Endothelial cell of umbilical vein (primary cell): ENCODE measurements around the gene GABRB2. TPM values are rescaled to one million over a fixed set of nuclear protein-coding genes. Genes with fewer than 3 reads are reported as not detected.

Experiments
- BruUV-seq: library from RNA; stranded (reverse); fragments of 400-500 nt; replicated peaks from 2 replicates; lab custom pipeline; 2021; lab: Mats Ljungman, UMichigan
- CTCF ChIA-PET: fragments of 300-600, 350-600 bp; sonication (Branson Sonifier 250); formaldehyde crosslinking; loops from one replicate; lab custom pipeline; 2021; ENCODE audit warnings: antibody characterized with exemption, inconsistent platforms; lab: Charles Lee
- POLR2A ChIA-PET: fragments of 300-600, 350-600 bp; sonication (Branson Sonifier 250); formaldehyde crosslinking; loops from one replicate; lab custom pipeline; 2021; ENCODE audit warnings: antibody characterized with exemption, inconsistent platforms; lab: Charles Lee
- DNase-seq: peaks from one replicate; pipeline ENCODE4 v3.0.0-alpha.2; 2011; ENCODE audit warnings: low read depth, low spot score
- FAIRE-seq: peaks from 2 replicates; lab custom pipeline; 2011; peaks lifted over from hg19 to GRCh38; lab: Jason Lieb, UNC
- H2AFZ ChIP-seq: 2 replicates; pipeline ENCODE4 v1.6.0; 2012; ENCODE audit warnings: low read depth, low read length, control low read depth, inconsistent platforms
- H3K27ac ChIP-seq: 2 replicates; pipeline ENCODE4 v1.5.1; 2011; ENCODE audit warnings: low read depth, mild to moderate bottlenecking, control low read depth, low read length, moderate library complexity; ENCODE audit not compliant: insufficient read depth
- H3K27me3 ChIP-seq, 2 experiments: 2 replicates each; pipeline versions ENCODE4 v1.6.0 to v1.6.1; 2011; ENCODE audit warnings: low read length in 2 of 2, mixed read lengths in 1 of 2; ENCODE audit not compliant: control insufficient read depth in 2 of 2, insufficient read depth in 2 of 2
- H3K36me3 ChIP-seq, 2 experiments: 2 replicates in 1 of 2; 3 replicates in 1 of 2; pipeline ENCODE4 v1.5.1; 2011; ENCODE audit warnings: low read length in 2 of 2, mild to moderate bottlenecking in 1 of 2, moderate library complexity in 1 of 2; ENCODE audit not compliant: control insufficient read depth in 2 of 2, insufficient read depth in 2 of 2; ENCODE audit errors: extremely low read depth in 1 of 2
- H3K4me1 ChIP-seq: 3 replicates; pipeline ENCODE4 v1.5.1; 2011; ENCODE audit warnings: mild to moderate bottlenecking, low read length; ENCODE audit not compliant: control insufficient read depth, insufficient read depth; ENCODE audit errors: extremely low read depth
- H3K4me2 ChIP-seq: 2 replicates; pipeline ENCODE4 v1.6.1; 2011; ENCODE audit warnings: low read length, control low read depth, mixed read lengths; ENCODE audit not compliant: insufficient read depth
- H3K4me3 ChIP-seq, 3 experiments: fragments of 200-600 bp in 1 of 3; sonication (generic), shearing (Covaris generic) in 1 of 3; replicated peaks in 1 of 3; 2 replicates each; pipeline ENCODE4 v1.5.1; 2011 to 2016; ENCODE audit warnings: control low read depth in 3 of 3, low read length in 3 of 3, mild to moderate bottlenecking in 2 of 3, inconsistent platforms in 1 of 3, low read depth in 1 of 3, moderate library complexity in 1 of 3; ENCODE audit not compliant: insufficient read depth in 1 of 3
- H3K79me2 ChIP-seq: 2 replicates; pipeline ENCODE4 v1.6.0; 2012; ENCODE audit warnings: low read length, inconsistent platforms; ENCODE audit not compliant: control insufficient read depth, insufficient read depth
- H3K9ac ChIP-seq: replicated peaks from 2 replicates; pipeline ENCODE3; 2011; ENCODE audit warnings: low read length, control low read depth; ENCODE audit not compliant: insufficient read depth; ENCODE audit errors: extremely low read depth
- H3K9me1 ChIP-seq: replicated peaks from 3 replicates; pipeline ENCODE4 v1.6.0; 2011; ENCODE audit warnings: mild to moderate bottlenecking, low read length; ENCODE audit not compliant: control insufficient read depth, insufficient read depth; ENCODE audit errors: extremely low read depth
- H3K9me3 ChIP-seq: replicated peaks from 2 replicates; pipeline ENCODE4 v1.5.1; 2012; ENCODE audit warnings: low read length, inconsistent platforms; ENCODE audit not compliant: control insufficient read depth, insufficient read depth
- H4K20me1 ChIP-seq: replicated peaks from 2 replicates; pipeline ENCODE3; 2011; ENCODE audit warnings: mild to moderate bottlenecking, low read length; ENCODE audit not compliant: control insufficient read depth, insufficient read depth; ENCODE audit errors: extremely low read depth
- EZH2 ChIP-seq: IDR thresholded peaks from 2 replicates; pipeline ENCODE4 v1.6.1; 2012; ENCODE audit warnings: borderline replicate concordance, low read depth, mild to moderate bottlenecking, moderate library complexity, low read length, inconsistent platforms; ENCODE audit not compliant: severe bottlenecking
- FOS ChIP-seq: IDR thresholded peaks from 2 replicates; pipeline ENCODE4 v1.6.1; 2011; ENCODE audit warnings: mild to moderate bottlenecking, low read length, moderate library complexity, borderline replicate concordance; ENCODE audit not compliant: insufficient read depth
- GATA2 ChIP-seq: IDR thresholded peaks from 2 replicates; pipeline ENCODE4 v1.7.0; 2011; ENCODE audit warnings: low read depth, mild to moderate bottlenecking, moderate library complexity, mixed read lengths, low read length; ENCODE audit not compliant: insufficient read length, insufficient read depth
- JUN ChIP-seq: IDR thresholded peaks from 2 replicates; pipeline ENCODE4 v1.6.1; 2011; ENCODE audit warnings: borderline replicate concordance, low read depth; ENCODE audit not compliant: insufficient read length, insufficient read depth
- MYC ChIP-seq: IDR thresholded peaks from one replicate; pipeline ENCODE4 v1.6.1; 2011; ENCODE audit warnings: mild to moderate bottlenecking, low read depth, low read length
- POLR2A ChIP-seq: IDR thresholded peaks from 2 replicates; pipeline ENCODE4 v1.6.1; 2012; ENCODE audit warnings: low read depth, mild to moderate bottlenecking, control low read depth, low read length
- POLR2AphosphoS5 ChIP-seq: IDR thresholded peaks from 2 replicates; pipeline ENCODE4 v1.6.1; 2012; ENCODE audit warnings: low read depth, mild to moderate bottlenecking, control low read depth, low read length, moderate library complexity; ENCODE audit not compliant: insufficient read depth
- dilution Hi-C: fragments of 300-500 bp; cut with MboI; formaldehyde crosslinking; loops from one replicate; pipeline ENCODE4 v1.15.0; 2019; ENCODE audit warnings: low sequenced_read_pairs; ENCODE audit not compliant: extremely low pct_ligation_motif_present
- intact Hi-C: fragments of 100-400 bp; cut with micrococcal nuclease; formaldehyde crosslinking; loops from one replicate; pipeline ENCODE4 v1.10.0; 2022
- polyA plus RNA-seq, 4 experiments: library from polyadenylated mRNA; depleted of rRNA in 3 of 4; stranded (reverse) in 3 of 4; unstranded in 1 of 4; fragments of >200 nt; gene quantifications; 2 replicates each; pipeline versions ENCODE4 v1.2.1 to v1.2.3, GENCODE V29; 2011 to 2012; ENCODE audit warnings: missing spikeins in 1 of 4
- total RNA-seq: library from RNA; stranded (reverse); gene quantifications from 2 replicates; pipeline ENCODE4 v1.2.3, GENCODE V29; 2021
- TF ChIP-seq, protein P1 (sequence below): IDR thresholded peaks from 2 replicates; pipeline ENCODE4 v1.6.1; 2011; ENCODE audit not compliant: insufficient read depth, insufficient read length
- TF ChIP-seq, protein P2 (sequence below), 2 donors: IDR thresholded peaks; 1 replicate in 1 of 2; 2 replicates in 1 of 2; pipeline ENCODE4 v1.5.1; 2011; ENCODE audit warnings: low read length in 2 of 2, mild to moderate bottlenecking in 2 of 2, moderate library complexity in 2 of 2, control low read depth in 1 of 2, inconsistent platforms in 1 of 2, low read depth in 1 of 2; ENCODE audit not compliant: insufficient read depth in 1 of 2; ENCODE audit errors: extremely low read depth in 1 of 2

Gene GABRB2
- total and polyA plus RNA-seq, 2 donors (not counting 3 experiments of a cell fraction or from before 2014, with no cell fraction given): not detected

DNA sequence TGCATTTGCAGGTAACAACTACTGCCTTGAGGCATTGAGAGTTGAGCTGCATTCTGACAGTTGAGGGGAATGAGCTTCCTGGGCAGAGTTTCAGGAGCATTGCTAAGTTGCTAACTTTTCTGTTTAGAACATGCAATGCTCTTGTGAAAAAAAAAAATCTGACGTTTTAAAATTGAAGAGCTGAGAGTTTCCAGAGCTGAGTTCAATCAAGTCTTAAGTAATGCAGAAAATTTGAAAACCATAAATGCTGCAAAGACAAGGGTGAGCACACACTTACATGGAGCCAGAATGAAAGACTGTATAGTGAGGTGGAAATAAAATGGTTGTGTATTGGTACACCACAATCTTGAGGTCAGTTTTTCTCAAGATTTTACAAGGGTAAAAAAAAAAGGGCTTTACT lies 166.0 kb downstream of the GABRB2 start:
- H3K79me2 ChIP-seq: no peaks in the 10 kb centered on the region
- ChIA-PET POLR2A (no interaction called here), CTCF (no interaction called here)
- intact Hi-C loops: no loop called here
- no peak for TF ChIP-seq JUN
- TF ChIP-seq GATA2: no peak
- no peak for TF ChIP-seq POLR2AphosphoS5
- TF ChIP-seq EZH2: no peak
- H2AFZ ChIP-seq: no peak overlapping the region
- no peak overlapping the region for H3K9ac ChIP-seq
- H3K4me3 ChIP-seq: no peak overlapping the region
- no peaks in the 10 kb centered on the region for H3K27me3 ChIP-seq
- DNase-seq (no peak), FAIRE-seq (no peak)
- no peak overlapping the region for H3K27ac ChIP-seq
- H3K4me2 ChIP-seq: no peak overlapping the region
- H3K36me3 ChIP-seq: no peaks in the 10 kb centered on the region
- no peaks in the 10 kb centered on the region for H3K9me1 ChIP-seq
- H4K20me1 ChIP-seq: no peaks in the 10 kb centered on the region
- no TSS peak for BruUV-seq
- dilution Hi-C loops: no loop called here
- H3K9me3 ChIP-seq: no peaks in the 10 kb centered on the region
- no peaks in the 10 kb centered on the region for H3K4me1 ChIP-seq

DNA sequence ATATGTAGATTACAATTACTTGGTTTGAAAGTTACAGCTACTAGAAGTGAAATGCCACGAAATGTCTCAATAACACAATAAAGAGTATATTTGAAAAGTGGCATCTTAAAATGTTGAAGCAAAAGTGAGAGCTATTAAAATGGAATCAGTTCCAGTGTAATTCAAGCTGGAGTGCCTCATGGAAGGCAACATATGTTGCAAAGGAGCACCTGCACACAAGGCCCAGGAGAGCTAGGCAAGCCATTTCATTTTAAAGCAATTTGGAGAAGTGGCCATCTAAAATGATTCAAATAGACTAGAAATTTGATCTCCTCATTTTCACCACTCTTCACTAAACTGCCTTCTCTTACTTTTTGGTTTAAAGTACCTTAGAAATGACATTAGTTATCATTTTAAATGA lies 167.8 kb downstream of the GABRB2 start:
- TF ChIP-seq POLR2AphosphoS5 (no peak), JUN (no peak), EZH2 (no peak), FOS (no peak), POLR2A (no peak), GATA2 (no peak), MYC (no peak)
- TF ChIP-seq, protein P1, sequence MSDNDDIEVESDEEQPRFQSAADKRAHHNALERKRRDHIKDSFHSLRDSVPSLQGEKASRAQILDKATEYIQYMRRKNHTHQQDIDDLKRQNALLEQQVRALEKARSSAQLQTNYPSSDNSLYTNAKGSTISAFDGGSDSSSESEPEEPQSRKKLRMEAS: no peak
- TF ChIP-seq, protein P2, sequence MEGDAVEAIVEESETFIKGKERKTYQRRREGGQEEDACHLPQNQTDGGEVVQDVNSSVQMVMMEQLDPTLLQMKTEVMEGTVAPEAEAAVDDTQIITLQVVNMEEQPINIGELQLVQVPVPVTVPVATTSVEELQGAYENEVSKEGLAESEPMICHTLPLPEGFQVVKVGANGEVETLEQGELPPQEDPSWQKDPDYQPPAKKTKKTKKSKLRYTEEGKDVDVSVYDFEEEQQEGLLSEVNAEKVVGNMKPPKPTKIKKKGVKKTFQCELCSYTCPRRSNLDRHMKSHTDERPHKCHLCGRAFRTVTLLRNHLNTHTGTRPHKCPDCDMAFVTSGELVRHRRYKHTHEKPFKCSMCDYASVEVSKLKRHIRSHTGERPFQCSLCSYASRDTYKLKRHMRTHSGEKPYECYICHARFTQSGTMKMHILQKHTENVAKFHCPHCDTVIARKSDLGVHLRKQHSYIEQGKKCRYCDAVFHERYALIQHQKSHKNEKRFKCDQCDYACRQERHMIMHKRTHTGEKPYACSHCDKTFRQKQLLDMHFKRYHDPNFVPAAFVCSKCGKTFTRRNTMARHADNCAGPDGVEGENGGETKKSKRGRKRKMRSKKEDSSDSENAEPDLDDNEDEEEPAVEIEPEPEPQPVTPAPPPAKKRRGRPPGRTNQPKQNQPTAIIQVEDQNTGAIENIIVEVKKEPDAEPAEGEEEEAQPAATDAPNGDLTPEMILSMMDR (IDR thresholded peaks at IDR 0.05; ENCODE audit: extremely low read depth in 1 of 2, insufficient read depth in 1 of 2, low read depth in 1 of 2, low read length in 2 of 2): no peak
- Histone ChIP-seq H3K79me2 (no peaks in the 10 kb centered on the region), H4K20me1 (no peaks in the 10 kb centered on the region), H3K4me3 (no peak overlapping the region), H3K9me1 (no peaks in the 10 kb centered on the region), H3K9me3 (no peaks in the 10 kb centered on the region), H3K4me1 (no peaks in the 10 kb centered on the region), H2AFZ (no peak overlapping the region), H3K36me3 (no peaks in the 10 kb centered on the region), H3K27ac (no peak overlapping the region), H3K4me2 (no peak overlapping the region), H3K27me3 (no peaks in the 10 kb centered on the region), H3K9ac (no peak overlapping the region)
- ChIA-PET POLR2A (no interaction called here), CTCF (interaction anchor here (1.5 kb wide), 1 partner anchor 163 kb away, joined by 4 read pairs; no protein-coding TSS in a partner anchor)
- no TSS peak for BruUV-seq
- intact Hi-C loops: no loop called here
- dilution Hi-C loops: no loop called here
- FAIRE-seq (no peak), DNase-seq (no peak)
